Endothelial cell of umbilical vein (primary cell): ENCODE measurements around the gene LIPH. TPM values are rescaled to one million over a fixed set of nuclear protein-coding genes. Genes with fewer than 3 reads are reported as not detected.

Source experiments
- BruUV-seq: library from RNA; stranded (reverse); fragments of 400-500 nt; replicated peaks from 2 replicates; lab custom pipeline; 2021; lab: Mats Ljungman, UMichigan
- CTCF ChIA-PET: fragments of 300-600, 350-600 bp; sonication (Branson Sonifier 250); formaldehyde crosslinking; loops from one replicate; lab custom pipeline; 2021; ENCODE audit warnings: antibody characterized with exemption, inconsistent platforms; lab: Charles Lee
- POLR2A ChIA-PET: fragments of 300-600, 350-600 bp; sonication (Branson Sonifier 250); formaldehyde crosslinking; loops from one replicate; lab custom pipeline; 2021; ENCODE audit warnings: antibody characterized with exemption, inconsistent platforms; lab: Charles Lee
- DNase-seq: peaks from one replicate; pipeline ENCODE4 v3.0.0-alpha.2; 2011; ENCODE audit warnings: low read depth, low spot score
- FAIRE-seq: peaks from 2 replicates; lab custom pipeline; 2011; peaks lifted over from hg19 to GRCh38; lab: Jason Lieb, UNC
- H2AFZ ChIP-seq: 2 replicates; pipeline ENCODE4 v1.6.0; 2012; ENCODE audit warnings: low read depth, low read length, control low read depth, inconsistent platforms
- H3K27ac ChIP-seq: 2 replicates; pipeline ENCODE4 v1.5.1; 2011; ENCODE audit warnings: low read depth, mild to moderate bottlenecking, control low read depth, low read length, moderate library complexity; ENCODE audit not compliant: insufficient read depth
- H3K27me3 ChIP-seq, 2 experiments: 2 replicates each; pipeline versions ENCODE4 v1.6.0 to v1.6.1; 2011; ENCODE audit warnings: low read length in 2 of 2, mixed read lengths in 1 of 2; ENCODE audit not compliant: control insufficient read depth in 2 of 2, insufficient read depth in 2 of 2
- H3K36me3 ChIP-seq, 2 experiments: 2 replicates in 1 of 2; 3 replicates in 1 of 2; pipeline ENCODE4 v1.5.1; 2011; ENCODE audit warnings: low read length in 2 of 2, mild to moderate bottlenecking in 1 of 2, moderate library complexity in 1 of 2; ENCODE audit not compliant: control insufficient read depth in 2 of 2, insufficient read depth in 2 of 2; ENCODE audit errors: extremely low read depth in 1 of 2
- H3K4me1 ChIP-seq: 3 replicates; pipeline ENCODE4 v1.5.1; 2011; ENCODE audit warnings: mild to moderate bottlenecking, low read length; ENCODE audit not compliant: control insufficient read depth, insufficient read depth; ENCODE audit errors: extremely low read depth
- H3K4me2 ChIP-seq: 2 replicates; pipeline ENCODE4 v1.6.1; 2011; ENCODE audit warnings: low read length, control low read depth, mixed read lengths; ENCODE audit not compliant: insufficient read depth
- H3K4me3 ChIP-seq, 3 experiments: fragments of 200-600 bp in 1 of 3; sonication (generic), shearing (Covaris generic) in 1 of 3; replicated peaks in 1 of 3; 2 replicates each; pipeline ENCODE4 v1.5.1; 2011 to 2016; ENCODE audit warnings: control low read depth in 3 of 3, low read length in 3 of 3, mild to moderate bottlenecking in 2 of 3, inconsistent platforms in 1 of 3, low read depth in 1 of 3, moderate library complexity in 1 of 3; ENCODE audit not compliant: insufficient read depth in 1 of 3
- H3K79me2 ChIP-seq: 2 replicates; pipeline ENCODE4 v1.6.0; 2012; ENCODE audit warnings: low read length, inconsistent platforms; ENCODE audit not compliant: control insufficient read depth, insufficient read depth
- H3K9ac ChIP-seq: replicated peaks from 2 replicates; pipeline ENCODE3; 2011; ENCODE audit warnings: low read length, control low read depth; ENCODE audit not compliant: insufficient read depth; ENCODE audit errors: extremely low read depth
- H3K9me1 ChIP-seq: replicated peaks from 3 replicates; pipeline ENCODE4 v1.6.0; 2011; ENCODE audit warnings: mild to moderate bottlenecking, low read length; ENCODE audit not compliant: control insufficient read depth, insufficient read depth; ENCODE audit errors: extremely low read depth
- H3K9me3 ChIP-seq: replicated peaks from 2 replicates; pipeline ENCODE4 v1.5.1; 2012; ENCODE audit warnings: low read length, inconsistent platforms; ENCODE audit not compliant: control insufficient read depth, insufficient read depth
- H4K20me1 ChIP-seq: replicated peaks from 2 replicates; pipeline ENCODE3; 2011; ENCODE audit warnings: mild to moderate bottlenecking, low read length; ENCODE audit not compliant: control insufficient read depth, insufficient read depth; ENCODE audit errors: extremely low read depth
- EZH2 ChIP-seq: IDR thresholded peaks from 2 replicates; pipeline ENCODE4 v1.6.1; 2012; ENCODE audit warnings: borderline replicate concordance, low read depth, mild to moderate bottlenecking, moderate library complexity, low read length, inconsistent platforms; ENCODE audit not compliant: severe bottlenecking
- FOS ChIP-seq: IDR thresholded peaks from 2 replicates; pipeline ENCODE4 v1.6.1; 2011; ENCODE audit warnings: mild to moderate bottlenecking, low read length, moderate library complexity, borderline replicate concordance; ENCODE audit not compliant: insufficient read depth
- GATA2 ChIP-seq: IDR thresholded peaks from 2 replicates; pipeline ENCODE4 v1.7.0; 2011; ENCODE audit warnings: low read depth, mild to moderate bottlenecking, moderate library complexity, mixed read lengths, low read length; ENCODE audit not compliant: insufficient read length, insufficient read depth
- JUN ChIP-seq: IDR thresholded peaks from 2 replicates; pipeline ENCODE4 v1.6.1; 2011; ENCODE audit warnings: borderline replicate concordance, low read depth; ENCODE audit not compliant: insufficient read length, insufficient read depth
- MYC ChIP-seq: IDR thresholded peaks from one replicate; pipeline ENCODE4 v1.6.1; 2011; ENCODE audit warnings: mild to moderate bottlenecking, low read depth, low read length
- POLR2A ChIP-seq: IDR thresholded peaks from 2 replicates; pipeline ENCODE4 v1.6.1; 2012; ENCODE audit warnings: low read depth, mild to moderate bottlenecking, control low read depth, low read length
- POLR2AphosphoS5 ChIP-seq: IDR thresholded peaks from 2 replicates; pipeline ENCODE4 v1.6.1; 2012; ENCODE audit warnings: low read depth, mild to moderate bottlenecking, control low read depth, low read length, moderate library complexity; ENCODE audit not compliant: insufficient read depth
- dilution Hi-C: fragments of 300-500 bp; cut with MboI; formaldehyde crosslinking; loops from one replicate; pipeline ENCODE4 v1.15.0; 2019; ENCODE audit warnings: low sequenced_read_pairs; ENCODE audit not compliant: extremely low pct_ligation_motif_present
- intact Hi-C: fragments of 100-400 bp; cut with micrococcal nuclease; formaldehyde crosslinking; loops from one replicate; pipeline ENCODE4 v1.10.0; 2022
- polyA plus RNA-seq, 4 experiments: library from polyadenylated mRNA; depleted of rRNA in 3 of 4; stranded (reverse) in 3 of 4; unstranded in 1 of 4; fragments of >200 nt; gene quantifications; 2 replicates each; pipeline versions ENCODE4 v1.2.1 to v1.2.3, GENCODE V29; 2011 to 2012; ENCODE audit warnings: missing spikeins in 1 of 4
- total RNA-seq: library from RNA; stranded (reverse); gene quantifications from 2 replicates; pipeline ENCODE4 v1.2.3, GENCODE V29; 2021
- TF ChIP-seq, protein P1 (sequence below), 2 donors: IDR thresholded peaks; 1 replicate in 1 of 2; 2 replicates in 1 of 2; pipeline ENCODE4 v1.5.1; 2011; ENCODE audit warnings: low read length in 2 of 2, mild to moderate bottlenecking in 2 of 2, moderate library complexity in 2 of 2, control low read depth in 1 of 2, inconsistent platforms in 1 of 2, low read depth in 1 of 2; ENCODE audit not compliant: insufficient read depth in 1 of 2; ENCODE audit errors: extremely low read depth in 1 of 2
- TF ChIP-seq, protein P2 (sequence below): IDR thresholded peaks from 2 replicates; pipeline ENCODE4 v1.6.1; 2011; ENCODE audit not compliant: insufficient read depth, insufficient read length

Gene LIPH
- total and polyA plus RNA-seq, 2 donors (not counting 3 experiments of a cell fraction or from before 2014, with no cell fraction given), result not detected

DNA sequence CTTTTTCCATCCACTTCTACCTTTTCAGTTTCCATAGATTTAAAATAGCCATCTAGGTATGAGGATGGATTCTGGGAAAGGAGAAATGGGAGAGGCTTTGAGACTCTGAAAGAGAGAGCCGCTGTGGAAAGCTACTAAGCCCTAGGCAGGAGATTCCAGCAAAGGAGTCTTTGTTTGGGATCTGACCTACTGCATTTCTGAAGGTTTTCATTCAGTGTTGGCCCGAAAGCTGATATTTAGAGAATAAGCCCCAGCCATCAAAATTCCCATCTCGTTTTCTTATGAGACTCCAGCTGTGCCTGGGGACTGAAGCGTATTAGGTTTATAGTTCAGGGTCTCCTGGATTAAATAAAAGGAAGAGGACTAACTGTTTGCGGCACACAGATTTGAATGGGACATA lies 19.5 kb downstream of the LIPH start:
- Histone ChIP-seq H3K9me3 (no peaks in the 10 kb centered on the region), H3K27me3 (no peaks in the 10 kb centered on the region), H3K4me1 (peaks cover 4% of the 10 kb centered on the region), H2AFZ (no peak overlapping the region), H3K9ac (no peak overlapping the region), H3K4me3 (no peak overlapping the region), H3K4me2 (no peak overlapping the region), H3K36me3 (no peaks in the 10 kb centered on the region), H3K27ac (no peak overlapping the region), H3K9me1 (peaks cover 3% of the 10 kb centered on the region), H3K79me2 (no peaks in the 10 kb centered on the region), H4K20me1 (no peaks in the 10 kb centered on the region)
- dilution Hi-C loops, result no loop called here
- intact Hi-C loops, result no loop called here
- POLR2A ChIA-PET, result no interaction called here
- no TSS peak for BruUV-seq
- CTCF ChIA-PET, result interaction anchor here (1.2 kb wide), 1 partner anchor 12 kb away, joined by 3 read pairs; no protein-coding TSS in a partner anchor
- FAIRE-seq (no peak), DNase-seq (no peak)
- no peak for TF ChIP-seq EZH2
- TF ChIP-seq POLR2AphosphoS5, result no peak
- no peak for TF ChIP-seq GATA2
- TF ChIP-seq, protein P1, sequence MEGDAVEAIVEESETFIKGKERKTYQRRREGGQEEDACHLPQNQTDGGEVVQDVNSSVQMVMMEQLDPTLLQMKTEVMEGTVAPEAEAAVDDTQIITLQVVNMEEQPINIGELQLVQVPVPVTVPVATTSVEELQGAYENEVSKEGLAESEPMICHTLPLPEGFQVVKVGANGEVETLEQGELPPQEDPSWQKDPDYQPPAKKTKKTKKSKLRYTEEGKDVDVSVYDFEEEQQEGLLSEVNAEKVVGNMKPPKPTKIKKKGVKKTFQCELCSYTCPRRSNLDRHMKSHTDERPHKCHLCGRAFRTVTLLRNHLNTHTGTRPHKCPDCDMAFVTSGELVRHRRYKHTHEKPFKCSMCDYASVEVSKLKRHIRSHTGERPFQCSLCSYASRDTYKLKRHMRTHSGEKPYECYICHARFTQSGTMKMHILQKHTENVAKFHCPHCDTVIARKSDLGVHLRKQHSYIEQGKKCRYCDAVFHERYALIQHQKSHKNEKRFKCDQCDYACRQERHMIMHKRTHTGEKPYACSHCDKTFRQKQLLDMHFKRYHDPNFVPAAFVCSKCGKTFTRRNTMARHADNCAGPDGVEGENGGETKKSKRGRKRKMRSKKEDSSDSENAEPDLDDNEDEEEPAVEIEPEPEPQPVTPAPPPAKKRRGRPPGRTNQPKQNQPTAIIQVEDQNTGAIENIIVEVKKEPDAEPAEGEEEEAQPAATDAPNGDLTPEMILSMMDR (IDR thresholded peaks at IDR 0.05; ENCODE audit: extremely low read depth in 1 of 2, insufficient read depth in 1 of 2, low read depth in 1 of 2, low read length in 2 of 2), result no peak
- TF ChIP-seq, protein P2, sequence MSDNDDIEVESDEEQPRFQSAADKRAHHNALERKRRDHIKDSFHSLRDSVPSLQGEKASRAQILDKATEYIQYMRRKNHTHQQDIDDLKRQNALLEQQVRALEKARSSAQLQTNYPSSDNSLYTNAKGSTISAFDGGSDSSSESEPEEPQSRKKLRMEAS, result no peak
- TF ChIP-seq FOS, result no peak
- no peak for TF ChIP-seq MYC
- TF ChIP-seq POLR2A, result no peak
- TF ChIP-seq JUN, result no peak
